K562 (cell line): ENCODE results near the gene FLRT1. TPM values are rescaled to one million over a fixed set of nuclear protein-coding genes. Genes with fewer than 3 reads are reported as not detected.

Experiments
- CHD4 ChIP-seq: fragments of 200-600 bp; sonication (generic); IDR thresholded peaks from 3 replicates; pipeline ENCODE4 v1.6.1; 2012; ENCODE audit warnings: low read depth, mild to moderate bottlenecking, mixed read lengths, low read length, inconsistent platforms; ENCODE audit not compliant: insufficient read depth, insufficient replicate concordance, poor library complexity, severe bottlenecking
- ETV6 ChIP-seq, 3 experiments: fragments of 150-350 bp in 1 of 3; sonication (generic) in 1 of 3; formaldehyde crosslinking in 1 of 3; IDR thresholded peaks; 2 replicates each; pipeline versions ENCODE4 v1.6.1 to v1.8.0; 2014 to 2022; ENCODE audit warnings: borderline replicate concordance in 2 of 3, low read depth in 2 of 3, antibody characterized with exemption in 1 of 3, low read length in 1 of 3, mild to moderate bottlenecking in 1 of 3, missing genetic modification reagents in 1 of 3
- FOXP4 ChIP-seq: sonication (generic); formaldehyde crosslinking; IDR thresholded peaks from 2 replicates; pipeline ENCODE4 v1.8.0; 2022; ENCODE audit warnings: mild to moderate bottlenecking, missing genetic modification reagents, borderline replicate concordance
- GATAD2B ChIP-seq: fragments of 450-650 bp; IDR thresholded peaks from 2 replicates; pipeline ENCODE4 v1.6.1; 2017; ENCODE audit warnings: mild to moderate bottlenecking, borderline replicate concordance
- NFIX ChIP-seq: fragments of 250-450 bp; sonication (Bioruptor Pico); IDR thresholded peaks from 2 replicates; pipeline ENCODE4 v1.4.0; 2020; ENCODE audit warnings: low read depth, mild to moderate bottlenecking, moderate library complexity
- PBX2 ChIP-seq, 2 experiments: IDR thresholded peaks in 1 of 2; conservative IDR thresholded peaks in 1 of 2; 2 replicates each; pipeline ENCODE4 v1.6.1; 2016; ENCODE audit warnings: low read depth in 2 of 2, mild to moderate bottlenecking in 1 of 2, missing compliant biosample characterization in 1 of 2, missing genetic modification characterization in 1 of 2, moderate library complexity in 1 of 2
- PCBP2 ChIP-seq: fragments of 200-400 bp; formaldehyde crosslinking; IDR thresholded peaks from 2 replicates; pipeline ENCODE4 v1.6.1; 2018; ENCODE audit warnings: low read length, low read depth, mild to moderate bottlenecking, moderate library complexity; ENCODE audit not compliant: poor library complexity, severe bottlenecking
- SFPQ ChIP-seq: fragments of 200-400 bp; formaldehyde crosslinking; IDR thresholded peaks from 2 replicates; pipeline ENCODE4 v1.6.1; 2017; ENCODE audit warnings: mild to moderate bottlenecking, low read depth, low read length, moderate library complexity
- SPI1 ChIP-seq: IDR thresholded peaks from 2 replicates; pipeline ENCODE4 v1.6.1; 2011; ENCODE audit warnings: low read depth, low read length, control low read depth, borderline replicate concordance
- TFAM ChIP-seq: fragments of 250-450 bp; sonication (Bioruptor Pico); conservative IDR thresholded peaks from 2 replicates; pipeline ENCODE4 v1.5.0; 2021; ENCODE audit warnings: mild to moderate bottlenecking, moderate library complexity
- ZBTB9 ChIP-seq: fragments of 450-650 bp; formaldehyde crosslinking; IDR thresholded peaks from 2 replicates; pipeline ENCODE4 v1.4.0; 2020; ENCODE audit warnings: mild to moderate bottlenecking, moderate library complexity
- ZNF12 ChIP-seq: sonication (generic); formaldehyde crosslinking; IDR thresholded peaks from 2 replicates; pipeline ENCODE4 v1.4.0; 2020; ENCODE audit warnings: mild to moderate bottlenecking, missing genetic modification reagents
- ZNF165 ChIP-seq: fragments of 250-450 bp; sonication (Bioruptor Pico); IDR thresholded peaks from 2 replicates; pipeline ENCODE4 v1.4.0; 2020; ENCODE audit warnings: borderline replicate concordance
- ZNF239 ChIP-seq: fragments of 250-450 bp; sonication (Bioruptor Pico); IDR thresholded peaks from 2 replicates; pipeline ENCODE4 v1.4.0; 2020; ENCODE audit warnings: mild to moderate bottlenecking
- ZNF699 ChIP-seq: fragments of 250-450 bp; sonication (Bioruptor Pico); IDR thresholded peaks from 2 replicates; pipeline ENCODE4 v1.8.0; 2021; ENCODE audit warnings: mild to moderate bottlenecking, moderate library complexity; ENCODE audit not compliant: insufficient replicate concordance
- polyA plus RNA-seq, 8 experiments: library from polyadenylated mRNA; depleted of rRNA in 4 of 8; stranded (reverse) in 5 of 8; unstranded in 3 of 8; fragments of >200 nt; fragmentation: Nextera tagmentation in 2 of 8; fragmentation: Illumina TruSeq in 1 of 8; extraction: Ambion mirVana in 2 of 8; extraction: Trizol in 1 of 8; gene quantifications; 2 replicates each; pipeline versions ENCODE4 v1.2.1 to v1.2.3, GENCODE V29; 2011 to 2014; ENCODE audit warnings: inconsistent platforms in 1 of 8, missing spikeins in 1 of 8
- total RNA-seq, 7 experiments: library from RNA; depleted of rRNA in 6 of 7; stranded (reverse); fragments of >200 nt in 6 of 7; fragmentation: Illumina TruSeq in 2 of 7; extraction: Trizol in 2 of 7; gene quantifications; 2 replicates each; pipeline versions ENCODE4 v1.2.1 to v1.2.3, GENCODE V29; 2011 to 2021; ENCODE audit warnings: low replicate concordance in 1 of 7

Gene FLRT1
- total and polyA plus RNA-seq, 9 of the 15 experiments (the other 6 are each of a cell fraction or from before 2014, with no cell fraction given) = not detected

- TF ChIP-seq PBX2 (CRISPR knock-in tag; IDR thresholded peaks at IDR 0.05; ENCODE audit: low read depth) (no peak), PBX2 (tag; conservative IDR thresholded peaks at IDR 0.05; ENCODE audit: low read depth) (no peak), ZBTB9 (CRISPR knock-in tag) (peak; percentile 70; the same call in 1 of the 2 replicates), NFIX (no peak), ZNF12 (CRISPR knock-in tag) (0 out of 2 replicates have a peak, but pooled peaks have one; percentile 23), PCBP2 (no peak), ZNF239 (no peak), ZNF165 (CRISPR knock-in tag) (no peak), SFPQ (no peak), FOXP4 (no peak), TFAM (no peak), CHD4 (no peak), GATAD2B (peak; percentile 61), ZNF699 (CRISPR knock-in tag) (no peak), SPI1 (no peak), ETV6 (IDR thresholded peaks at IDR 0.05; ENCODE audit: borderline replicate concordance in 1 of 2, low read depth in 2 of 2, low read length in 1 of 2) (peak in 1 of 2 experiments; percentile 77; a peak in 1 of 4 replicates), ETV6 (CRISPR knock-in tag; IDR thresholded peaks at IDR 0.05; ENCODE audit: borderline replicate concordance) (no peak)
Observed at GRCh38 chr11:63986156-63986931, 49.4 kb upstream of the FLRT1 start, which contains the start of gene OTUB1 (continued).
